ENCODE measurements around the gene DUSP10. TPM values are rescaled to one million over a fixed set of nuclear protein-coding genes. Genes with fewer than 3 reads are reported as not detected.

Gene DUSP10
- polyA plus RNA-seq, 3 donors, result 10.4 to 41.1 (median 12.7) TPM

GRCh38 chr1:221691261-221691660, 50.6 kb downstream of the DUSP10 start:
- Mint-ChIP-seq H3K27me3 (ENCODE audit: low read depth in 3 of 3) (no peaks in the 10 kb centered on the region), H3K4me3 (no peak overlapping the region), H3K27ac (no peak overlapping the region), H3K9me3 (peaks cover 0 to 9% (median 5%) of the 10 kb centered on the region in 7 donors), H3K36me3 (peaks cover 0 to 2% of the 10 kb centered on the region in 2 donors), H3K4me1 (peaks cover 15% of the 10 kb centered on the region)
- Histone ChIP-seq H3K9ac (ENCODE audit: insufficient read depth, low read length, poor library complexity, severe bottlenecking) (no peak overlapping the region), H3K27me3 (ENCODE audit: control insufficient read depth in 2 of 2, insufficient read depth in 2 of 2, low read length in 2 of 2) (no peaks in the 10 kb centered on the region), H3K4me3 (replicated peaks in 1 of 3; ENCODE audit: low read depth in 2 of 3, low read length in 3 of 3) (no peak overlapping the region), H3K4me2 (replicated peaks; ENCODE audit: extremely low read depth, low read length, poor library complexity, severe bottlenecking) (no peak overlapping the region), H3K9me3 (replicated peaks in 1 of 2; ENCODE audit: control insufficient read depth in 1 of 2, insufficient read depth in 1 of 2, low read length in 2 of 2) (peaks cover 0 to 5% of the 10 kb centered on the region in 2 donors), H4K20me1 (ENCODE audit: insufficient read depth, low read length) (no peaks in the 10 kb centered on the region), H3K4me1 (ENCODE audit: control insufficient read depth in 1 of 2, insufficient read depth in 2 of 2, low read length in 2 of 2) (peaks cover 0 to under 1% of the 10 kb centered on the region in 2 donors), H3K36me3 (replicated peaks in 1 of 2; ENCODE audit: control insufficient read depth in 1 of 2, insufficient read depth in 2 of 2, low read length in 2 of 2) (no peaks in the 10 kb centered on the region), H2AFZ (ENCODE audit: insufficient read depth, low read depth, low read length, poor library complexity, severe bottlenecking) (no peak overlapping the region), H3K27ac (ENCODE audit: low read depth in 1 of 2, low read length in 2 of 2) (no peak overlapping the region), H3K79me2 (ENCODE audit: insufficient read depth, low read length) (no peaks in the 10 kb centered on the region)
- DNase-seq, result no peak
- intact Hi-C loops (cut with micrococcal nuclease), result no loop called here
- no peak for TF ChIP-seq CTCF (IDR thresholded peaks at IDR 0.05)

- H3K36me3 Mint-ChIP-seq, result peaks cover 0 to 2% of the 10 kb centered on the region in 2 donors
- Histone ChIP-seq H3K27me3 (ENCODE audit: control insufficient read depth in 2 of 2, insufficient read depth in 2 of 2, low read length in 2 of 2) (no peaks in the 10 kb centered on the region), H3K4me1 (ENCODE audit: control insufficient read depth in 1 of 2, insufficient read depth in 2 of 2, low read length in 2 of 2) (no peaks in the 10 kb centered on the region), H3K27ac (ENCODE audit: low read depth in 1 of 2, low read length in 2 of 2) (no peak overlapping the region), H3K4me3 (replicated peaks in 1 of 3; ENCODE audit: low read depth in 2 of 3, low read length in 3 of 3) (no peak overlapping the region), H3K9me3 (replicated peaks in 1 of 2; ENCODE audit: control insufficient read depth in 1 of 2, insufficient read depth in 1 of 2, low read length in 2 of 2) (peaks cover 0 to 5% of the 10 kb centered on the region in 2 donors), H3K36me3 (replicated peaks in 1 of 2; ENCODE audit: control insufficient read depth in 1 of 2, insufficient read depth in 2 of 2, low read length in 2 of 2) (no peaks in the 10 kb centered on the region), H3K9ac (ENCODE audit: insufficient read depth, low read length, poor library complexity, severe bottlenecking) (no peak overlapping the region), H2AFZ (ENCODE audit: insufficient read depth, low read depth, low read length, poor library complexity, severe bottlenecking) (no peak overlapping the region), H3K4me2 (replicated peaks; ENCODE audit: extremely low read depth, low read length, poor library complexity, severe bottlenecking) (no peak overlapping the region), H4K20me1 (ENCODE audit: insufficient read depth, low read length) (no peaks in the 10 kb centered on the region), H3K79me2 (ENCODE audit: insufficient read depth, low read length) (no peaks in the 10 kb centered on the region)
- H3K4me3 Mint-ChIP-seq, result no peak overlapping the region
- no peak for DNase-seq
- WGBS (ENCODE audit: insufficient coverage), result no CpG with 5 or more reads among the region's 1 CpG
- intact Hi-C loops (cut with micrococcal nuclease), result no loop called here
- H3K4me1 Mint-ChIP-seq, result peaks cover 15% of the 10 kb centered on the region
- TF ChIP-seq CTCF (IDR thresholded peaks at IDR 0.05), result no peak
- peaks cover 0 to 9% (median 5%) of the 10 kb centered on the region in 7 donors for H3K9me3 Mint-ChIP-seq
- no peak overlapping the region for H3K27ac Mint-ChIP-seq
- H3K27me3 Mint-ChIP-seq (ENCODE audit: low read depth in 3 of 3), result no peaks in the 10 kb centered on the region
These were observed 51.0 kb downstream of the DUSP10 start for GRCh38 chr1:221690858-221691257.
